HUES48 (cell line): Measurements from ENCODE around the gene NRXN2.

ENCODE experiments used
- H3K27ac ChIP-seq: one replicate; pipeline ENCODE4 v1.7.0; 2013; ENCODE audit warnings: low read depth, low read length, inconsistent platforms
- H3K27me3 ChIP-seq: 2 replicates; pipeline ENCODE4 v1.6.1; 2013; ENCODE audit warnings: mild to moderate bottlenecking, low read length; ENCODE audit not compliant: control insufficient read depth, insufficient read depth
- H3K36me3 ChIP-seq: 2 replicates; pipeline ENCODE4 v1.6.1; 2013; ENCODE audit warnings: low read length; ENCODE audit not compliant: control insufficient read depth, insufficient read depth
- H3K4me1 ChIP-seq: 2 replicates; pipeline ENCODE4 v1.6.1; 2013; ENCODE audit warnings: mild to moderate bottlenecking, low read length; ENCODE audit not compliant: control insufficient read depth, insufficient read depth
- H3K4me3 ChIP-seq: 2 replicates; pipeline ENCODE4 v1.5.1; 2013; ENCODE audit warnings: mild to moderate bottlenecking, low read depth, low read length
- H3K9ac ChIP-seq: 2 replicates; pipeline ENCODE4 v1.6.1; 2013; ENCODE audit warnings: mild to moderate bottlenecking, low read depth, low read length, moderate library complexity
- H3K9me3 ChIP-seq: 2 replicates; pipeline ENCODE4 v1.6.1; 2013; ENCODE audit warnings: low read length; ENCODE audit not compliant: control insufficient read depth, insufficient read depth

Gene NRXN2

GRCh38 chr11:64724863-64725532 is 2.0 kb upstream of the NRXN2 start:
- Histone ChIP-seq H3K27ac (no peak overlapping the region), H3K9ac (no peak overlapping the region)

GRCh38 chr11:64723907-64724862 is 1.2 kb upstream of the NRXN2 start:
- Histone ChIP-seq H3K27me3 (peaks cover 29% of the 10 kb centered on the region), H3K9me3 (no peaks in the 10 kb centered on the region), H3K36me3 (no peaks in the 10 kb centered on the region), H3K27ac (no peak overlapping the region), H3K4me1 (peaks cover 18% of the 10 kb centered on the region; the same call in 1 of the 2 replicates), H3K9ac (no peak overlapping the region), H3K4me3 (no peak overlapping the region)

More at GRCh38 chr11:64724863-64725532, 2.0 kb upstream of the NRXN2 start:
- Histone ChIP-seq H3K9me3 (no peaks in the 10 kb centered on the region), H3K4me1 (peaks cover 19% of the 10 kb centered on the region; the same call in 1 of the 2 replicates), H3K36me3 (no peaks in the 10 kb centered on the region), H3K27me3 (peaks cover 27% of the 10 kb centered on the region), H3K4me3 (no peak overlapping the region)

- Histone ChIP-seq H3K36me3 (no peaks in the 10 kb centered on the region), H3K27me3 (peaks cover 33% of the 10 kb centered on the region), H3K9ac (no peak overlapping the region), H3K4me1 (peaks cover 18% of the 10 kb centered on the region; the same call in 1 of the 2 replicates), H3K4me3 (no peak overlapping the region), H3K9me3 (no peaks in the 10 kb centered on the region), H3K27ac (no peak overlapping the region)
These were observed 594 bp downstream of the NRXN2 start for GRCh38 chr11:64722141-64723065.

DNA sequence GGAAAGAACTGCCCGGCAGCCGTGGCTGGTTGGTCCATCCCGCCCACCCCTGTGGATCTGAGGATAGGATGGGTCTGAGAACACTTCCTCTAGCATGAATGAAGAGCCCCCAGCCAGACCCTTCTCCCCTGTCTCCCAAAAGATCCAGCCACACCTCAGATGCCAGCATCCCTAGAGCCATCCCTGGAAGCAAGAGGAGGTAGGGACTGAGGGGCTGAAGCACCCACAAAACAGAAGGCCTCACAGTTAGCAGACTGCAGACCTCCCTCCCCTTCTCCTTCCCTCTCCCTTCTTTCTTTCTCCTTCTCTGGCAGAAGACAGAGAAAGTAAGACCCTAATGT is 1.7 kb downstream of the NRXN2 start:
- Histone ChIP-seq H3K4me1 (peaks cover 14% of the 10 kb centered on the region; the same call in 1 of the 2 replicates), H3K27me3 (peaks cover 40% of the 10 kb centered on the region), H3K9ac (no peak overlapping the region), H3K4me3 (no peak overlapping the region), H3K9me3 (no peaks in the 10 kb centered on the region), H3K36me3 (no peaks in the 10 kb centered on the region), H3K27ac (no peak overlapping the region)

- no peaks in the 10 kb centered on the region for H3K36me3 ChIP-seq
These were observed 2.2 kb downstream of the NRXN2 start for GRCh38 chr11:64720640-64721358.

DNA sequence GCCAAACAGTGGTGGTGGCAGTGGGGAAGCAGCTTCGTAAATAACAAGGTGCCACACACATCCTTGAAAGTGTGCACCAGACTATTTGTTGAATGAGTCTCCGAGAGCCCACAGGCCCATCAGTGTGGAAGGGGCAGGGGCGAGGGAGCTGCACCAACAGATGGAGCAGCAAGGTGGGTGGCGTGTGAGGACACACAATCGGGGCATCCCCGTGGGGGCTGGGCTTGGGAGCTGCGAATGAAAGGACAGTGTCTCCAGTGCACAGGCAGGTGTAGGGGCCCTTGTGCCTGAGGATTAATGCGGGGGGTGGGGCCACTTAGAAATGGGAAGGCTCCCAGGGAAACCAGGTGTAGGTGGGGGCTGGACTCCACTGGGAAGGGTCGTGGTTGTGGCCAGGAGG is 2.8 kb downstream of the NRXN2 start:
- Histone ChIP-seq H3K36me3 (no peaks in the 10 kb centered on the region), H3K27ac (no peak overlapping the region), H3K4me1 (peaks cover 6% of the 10 kb centered on the region; the same call in 1 of the 2 replicates), H3K9me3 (no peaks in the 10 kb centered on the region), H3K9ac (no peak overlapping the region), H3K4me3 (no peak overlapping the region), H3K27me3 (peaks cover 48% of the 10 kb centered on the region)

More at GRCh38 chr11:64720640-64721358, 2.2 kb downstream of the NRXN2 start:
- H3K4me3 ChIP-seq: no peak overlapping the region
- peaks cover 42% of the 10 kb centered on the region for H3K27me3 ChIP-seq
- H3K4me1 ChIP-seq: peaks cover 10% of the 10 kb centered on the region; the same call in 1 of the 2 replicates
- H3K9me3 ChIP-seq: no peaks in the 10 kb centered on the region
- no peak overlapping the region for H3K9ac ChIP-seq
- H3K27ac ChIP-seq: no peak overlapping the region

DNA sequence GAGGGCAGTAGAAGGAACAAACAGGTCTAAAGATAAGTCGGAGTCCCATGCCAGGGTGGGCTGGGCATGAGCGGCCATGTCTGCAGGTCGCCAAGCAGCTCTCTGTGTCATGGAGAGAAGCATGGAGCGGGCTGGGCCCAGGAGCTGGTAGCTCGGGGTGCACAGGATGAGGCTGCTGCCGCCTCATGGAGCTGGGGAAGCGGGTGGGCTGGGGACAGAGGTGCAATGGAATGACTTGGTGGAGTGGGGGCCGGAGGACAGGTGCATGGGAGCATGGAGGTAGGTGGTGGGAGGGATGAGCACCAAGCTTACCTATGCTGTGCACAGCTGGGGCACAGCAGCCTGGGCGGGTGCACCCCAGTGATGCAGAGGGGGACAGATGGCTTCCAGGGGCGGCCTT is 3.6 kb downstream of the NRXN2 start:
- H3K4me3 ChIP-seq: no peak overlapping the region
- no peaks in the 10 kb centered on the region for H3K9me3 ChIP-seq
- H3K9ac ChIP-seq: no peak overlapping the region
- peaks cover 56% of the 10 kb centered on the region for H3K27me3 ChIP-seq
- H3K4me1 ChIP-seq: peaks cover 5% of the 10 kb centered on the region; the same call in 1 of the 2 replicates
- H3K27ac ChIP-seq: no peak overlapping the region
- no peaks in the 10 kb centered on the region for H3K36me3 ChIP-seq

GRCh38 chr11:64718780-64719124 is 4.2 kb downstream of the NRXN2 start:
- H3K36me3 ChIP-seq: no peaks in the 10 kb centered on the region
- H3K4me1 ChIP-seq: peaks cover 7% of the 10 kb centered on the region; the same call in 1 of the 2 replicates
- H3K9me3 ChIP-seq: no peaks in the 10 kb centered on the region
- no peak overlapping the region for H3K27ac ChIP-seq
- H3K4me3 ChIP-seq: no peak overlapping the region
- peaks cover 62% of the 10 kb centered on the region for H3K27me3 ChIP-seq
- no peak overlapping the region for H3K9ac ChIP-seq

- Histone ChIP-seq H3K4me1 (peaks cover 7% of the 10 kb centered on the region; the same call in 1 of the 2 replicates), H3K36me3 (no peaks in the 10 kb centered on the region), H3K9ac (no peak overlapping the region), H3K4me3 (no peak overlapping the region), H3K27ac (no peak overlapping the region), H3K9me3 (no peaks in the 10 kb centered on the region), H3K27me3 (peaks cover 66% of the 10 kb centered on the region)
These were observed 4.8 kb downstream of the NRXN2 start for GRCh38 chr11:64718084-64718779.

- Histone ChIP-seq H3K27me3 (peaks cover 72% of the 10 kb centered on the region), H3K36me3 (no peaks in the 10 kb centered on the region), H3K4me3 (no peak overlapping the region), H3K27ac (no peak overlapping the region), H3K9me3 (no peaks in the 10 kb centered on the region), H3K4me1 (peaks cover 7% of the 10 kb centered on the region; the same call in 1 of the 2 replicates), H3K9ac (no peak overlapping the region)
These were observed 5.8 kb downstream of the NRXN2 start for GRCh38 chr11:64717268-64717578.
